PC-9 (cell line): ENCODE measurements around the gene LAMTOR2. TPM values are rescaled to one million over a fixed set of nuclear protein-coding genes. Genes with fewer than 3 reads are reported as not detected.

Experiments
- BruUV-seq: library from RNA; stranded (reverse); fragments of 400-500 nt; replicated peaks from 2 replicates; lab custom pipeline; 2021; lab: Mats Ljungman, UMichigan
- CTCF ChIA-PET: fragments of 300-600 bp; sonication (Branson Sonifier 250); formaldehyde crosslinking; loops from one replicate; lab custom pipeline; 2022; ENCODE audit warnings: antibody characterized with exemption; lab: Charles Lee
- POLR2A ChIA-PET: fragments of 300-600 bp; sonication (Branson Sonifier 250); formaldehyde crosslinking; loops from one replicate; lab custom pipeline; 2022; ENCODE audit warnings: antibody characterized with exemption; ENCODE audit not compliant: unreplicated experiment; lab: Charles Lee
- DNase-seq, 2 experiments: peaks; one replicate each; pipeline versions ENCODE4 v3.0.0 to v3.0.0-alpha.2; 2015 to 2022; ENCODE audit warnings: mixed read lengths in 1 of 2
- H2AFZ ChIP-seq: fragments of 200-600 bp; sonication (generic); 2 replicates; pipeline ENCODE4 v1.8.1; 2017; ENCODE audit warnings: antibody characterized with exemption
- H3F3A ChIP-seq: fragments of 200-600 bp; sonication (generic); 2 replicates; pipeline ENCODE4 v1.8.1; 2017; ENCODE audit warnings: antibody characterized with exemption, mild to moderate bottlenecking, low read depth; ENCODE audit not compliant: insufficient read depth
- H3K27ac ChIP-seq: fragments of 200-600 bp; sonication (generic); 2 replicates; pipeline ENCODE4 v1.6.1; 2016; ENCODE audit warnings: mixed run types
- H3K27me3 ChIP-seq: fragments of 200-600 bp; sonication (generic); 2 replicates; pipeline ENCODE4 v1.6.1; 2016; ENCODE audit warnings: low read depth, mixed run types; ENCODE audit not compliant: insufficient read depth
- H3K36me3 ChIP-seq: fragments of 200-600 bp; sonication (generic); 2 replicates; pipeline ENCODE4 v1.6.1; 2016; ENCODE audit warnings: low read depth, mixed run types
- H3K4me1 ChIP-seq: fragments of 200-600 bp; sonication (generic); replicated peaks from 2 replicates; pipeline ENCODE4 v1.6.1; 2016; ENCODE audit warnings: mixed run types; ENCODE audit not compliant: insufficient read depth
- H3K4me2 ChIP-seq: fragments of 200-600 bp; sonication (generic); 2 replicates; pipeline ENCODE4 v1.6.1; 2017; ENCODE audit warnings: mixed run types
- H3K4me3 ChIP-seq: fragments of 200-600 bp; sonication (generic); 2 replicates; pipeline ENCODE4 v1.6.1; 2016; ENCODE audit warnings: mixed run types
- H3K79me2 ChIP-seq: fragments of 200-600 bp; sonication (generic); 2 replicates; pipeline ENCODE4 v1.6.1; 2017; ENCODE audit warnings: low read depth, mixed run types
- H3K9me2 ChIP-seq: fragments of 200-600 bp; sonication (generic); 2 replicates; pipeline ENCODE4 v1.8.1; 2017; ENCODE audit warnings: mild to moderate bottlenecking; ENCODE audit not compliant: insufficient read depth
- H3K9me3 ChIP-seq: fragments of 200-600 bp; sonication (generic); 2 replicates; pipeline ENCODE4 v1.8.1; 2016; ENCODE audit warnings: low read depth; ENCODE audit not compliant: insufficient read depth
- H4K20me1 ChIP-seq: fragments of 200-600 bp; sonication (generic); 2 replicates; pipeline ENCODE4 v1.8.1; 2017; ENCODE audit not compliant: insufficient read depth
- CTCF ChIP-seq: fragments of 200-600 bp; sonication (generic); conservative IDR thresholded peaks from 2 replicates; pipeline ENCODE4 v1.6.1; 2017; ENCODE audit warnings: mixed run types, antibody characterized with exemption, mild to moderate bottlenecking, moderate library complexity
- EZH2 ChIP-seq: fragments of 200-600 bp; sonication (generic); IDR thresholded peaks from 2 replicates; pipeline ENCODE4 v1.8.0; 2017; ENCODE audit warnings: antibody characterized with exemption, low read depth
- intact Hi-C: fragments of 100-400 bp; cut with micrococcal nuclease; formaldehyde crosslinking; loops from one replicate; pipeline ENCODE4 v1.10.0; 2022; ENCODE audit not compliant: unreplicated experiment
- total RNA-seq: library from RNA; stranded (reverse); gene quantifications from 2 replicates; pipeline ENCODE4 v1.2.3, GENCODE V29; 2021

The LAMTOR2 gene
- total RNA-seq, 1 experiment from 2014 or later, result 76.8 TPM

- peak overlapping the region; percentile 63; the same call in 1 of the 2 replicates for H3K4me3 ChIP-seq
- no peak overlapping the region for H2AFZ ChIP-seq
- peak overlapping the region; percentile 93 for H3K27ac ChIP-seq
- peaks cover 38% of the 10 kb centered on the region for H3F3A ChIP-seq
- DNase-seq, result no peak
- no peaks in the 10 kb centered on the region for H3K9me2 ChIP-seq
- POLR2A ChIA-PET, result interaction anchor here (0.5 to 1.8 kb wide), 6 partner anchors 12 to 227 kb away, joined by 3 to 7 read pairs (median 5); partner anchors contain the start of gene RAB25
- CTCF ChIA-PET, result interaction anchor here (1.2 kb wide), 1 partner anchor 15 kb away, joined by 10 read pairs; no protein-coding TSS in a partner anchor
- H3K4me1 ChIP-seq, result peaks cover 88% of the 10 kb centered on the region
- H3K36me3 ChIP-seq, result no peaks in the 10 kb centered on the region
- intact Hi-C loops, result loop anchor here (1.0 kb wide), 1 partner anchor 7 kb away; the partner anchor contains the start of gene LMNA
- TF ChIP-seq CTCF (no peak), EZH2 (no peak)
- H4K20me1 ChIP-seq, result no peaks in the 10 kb centered on the region
- TSS peak; percentile 45 for BruUV-seq
- peak overlapping the region; percentile 99 for H3K4me2 ChIP-seq
- no peaks in the 10 kb centered on the region for H3K79me2 ChIP-seq
- no peaks in the 10 kb centered on the region for H3K27me3 ChIP-seq
- H3K9me3 ChIP-seq, result no peaks in the 10 kb centered on the region
Observed at GRCh38 chr1:156106624-156107488, 52.3 kb downstream of the LAMTOR2 start.

GRCh38 chr1:156108057-156108456, 53.5 kb downstream of the LAMTOR2 start:
- no peak for DNase-seq
- H3K79me2 ChIP-seq, result no peaks in the 10 kb centered on the region
- peaks cover 90% of the 10 kb centered on the region for H3K4me1 ChIP-seq
- H3K27me3 ChIP-seq, result no peaks in the 10 kb centered on the region
- H3K4me3 ChIP-seq, result no peak overlapping the region
- intact Hi-C loops, result no loop called here
- H3K9me3 ChIP-seq, result no peaks in the 10 kb centered on the region
- H3K9me2 ChIP-seq, result no peaks in the 10 kb centered on the region
- POLR2A ChIA-PET, result no interaction called here
- CTCF ChIA-PET, result no interaction called here
- no TSS peak for BruUV-seq
- H3K36me3 ChIP-seq, result no peaks in the 10 kb centered on the region
- H3K27ac ChIP-seq, result no peak overlapping the region
- TF ChIP-seq CTCF (no peak), EZH2 (no peak)
- H4K20me1 ChIP-seq, result no peaks in the 10 kb centered on the region
- peak overlapping the region; percentile 7; the same call in 1 of the 2 replicates for H3K4me2 ChIP-seq
- peaks cover 34% of the 10 kb centered on the region for H3F3A ChIP-seq
- H2AFZ ChIP-seq, result no peak overlapping the region

Other genes with a start within 250 kb of the LAMTOR2 start
- gene GON4L, start 197.6 kb upstream of the LAMTOR2 start, total RNA-seq, result 41.1 and 45.8 TPM in 2 replicates
- gene SYT11, start 195.2 kb upstream of the LAMTOR2 start, total RNA-seq, result 0.08 and 0.09 TPM in 2 replicates
- gene RIT1, start 143.4 kb upstream of the LAMTOR2 start, total RNA-seq, result 55.8 and 59.2 TPM in 2 replicates
- gene KHDC4, start 120.4 kb upstream of the LAMTOR2 start, total RNA-seq, result 63.4 and 68.8 TPM in 2 replicates
- gene RXFP4, start 113.1 kb upstream of the LAMTOR2 start, total RNA-seq, result 0.33 TPM in 1 of 2 replicates, not detected in the other
- 85.0 and 93.9 TPM in 2 replicates for gene ARHGEF2, start 76.2 kb upstream of the LAMTOR2 start, total RNA-seq
- 152 and 196 TPM in 2 replicates for gene SSR2, start 33.8 kb upstream of the LAMTOR2 start, total RNA-seq
- gene UBQLN4, start 984 bp upstream of the LAMTOR2 start, total RNA-seq, result 47.4 and 58.4 TPM in 2 replicates
- gene RAB25, start 6.4 kb downstream of the LAMTOR2 start, total RNA-seq, result 129 and 194 TPM in 2 replicates
- 6.6 and 7.2 TPM in 2 replicates for gene MEX3A, start 27.7 kb downstream of the LAMTOR2 start, total RNA-seq
- 569 and 580 TPM in 2 replicates for gene LMNA, start 59.9 kb downstream of the LAMTOR2 start, total RNA-seq
- gene SEMA4A, start 98.8 kb downstream of the LAMTOR2 start, total RNA-seq, result 16.2 and 19.1 TPM in 2 replicates
- gene SLC25A44, start 139.3 kb downstream of the LAMTOR2 start, total RNA-seq, result 12.7 and 20.2 TPM in 2 replicates
- 46.0 and 50.2 TPM in 2 replicates for gene PMF1, start 158.2 kb downstream of the LAMTOR2 start, total RNA-seq
- 2.0 and 2.6 TPM in 2 replicates for gene BGLAP, start 187.4 kb downstream of the LAMTOR2 start, total RNA-seq
- 12.3 and 14.1 TPM in 2 replicates for gene PAQR6, start 193.3 kb downstream of the LAMTOR2 start, total RNA-seq
- gene SMG5, start 228.0 kb downstream of the LAMTOR2 start, total RNA-seq, result 63.3 and 66.2 TPM in 2 replicates
- 10.4 and 12.8 TPM in 2 replicates for gene TMEM79, start 229.5 kb downstream of the LAMTOR2 start, total RNA-seq
- gene GLMP, start 240.9 kb downstream of the LAMTOR2 start, total RNA-seq, result 27.8 and 29.2 TPM in 2 replicates
- not detected in 2 replicates for gene VHLL, start 244.5 kb downstream of the LAMTOR2 start, total RNA-seq